K562 (cell line): ENCODE data around the gene RPLP2. TPM values are rescaled to one million over a fixed set of nuclear protein-coding genes. Genes with fewer than 3 reads are reported as not detected.

ENCODE experiments used
- ATAC-seq: fragments of 200-7000 bp; cut with Tn5 transposase; 3 replicates; pipeline ENCODE4 v1.9.1; 2020; ENCODE audit warnings: moderate library complexity
- BruUV-seq: library from RNA; stranded (reverse); fragments of 400-500 nt; replicated peaks from 2 replicates; lab custom pipeline; 2021; lab: Mats Ljungman, UMichigan
- CTCF ChIA-PET: fragments of 300-600 bp; formaldehyde crosslinking; extraction: SDS; loops from one replicate; lab custom pipeline; 2021; ENCODE audit warnings: low intra/inter-chr PET ratio; lab: Yijun Ruan, JAX
- POLR2A ChIA-PET: fragments of 300-600, 350-650 bp; sonication (Branson Sonifier 250); formaldehyde crosslinking; extraction: SDS; loops from one replicate; lab custom pipeline; 2021; ENCODE audit warnings: antibody characterized with exemption, inconsistent platforms; lab: Yijun Ruan, JAX
- DNase-seq, 4 experiments: peaks; one replicate each; pipeline versions ENCODE4 v3.0.0 to v3.0.0-alpha.2; 2011 to 2018; ENCODE audit warnings: low spot score in 3 of 4, mixed read lengths in 3 of 4; ENCODE audit errors: extremely low read depth in 1 of 4
- FAIRE-seq: peaks from 2 replicates; lab custom pipeline; 2011; peaks lifted over from hg19 to GRCh38; lab: Jason Lieb, UNC
- H2AFZ ChIP-seq: 2 replicates; pipeline ENCODE4 v1.6.0; 2011; ENCODE audit warnings: low read depth, low read length, control low read depth, inconsistent platforms
- H3K27ac ChIP-seq: fragments of 200-600 bp; 3 replicates; pipeline ENCODE4 v1.8.0; 2011; ENCODE audit warnings: low read depth, mild to moderate bottlenecking, control low read depth, inconsistent platforms, low read length, moderate library complexity, mixed read lengths; ENCODE audit errors: extremely low read depth
- H3K27me3 ChIP-seq, 2 experiments: fragments of 300-600 bp in 1 of 2; 2 replicates in 1 of 2; 3 replicates in 1 of 2; pipeline versions ENCODE4 v1.6.0 to v1.8.0; 2011; ENCODE audit warnings: inconsistent platforms in 2 of 2, low read length in 2 of 2, mild to moderate bottlenecking in 1 of 2, mixed read lengths in 1 of 2, moderate library complexity in 1 of 2; ENCODE audit not compliant: control insufficient read depth in 2 of 2, insufficient read depth in 2 of 2
- H3K36me3 ChIP-seq: fragments of 300-600 bp; 3 replicates; pipeline ENCODE4 v1.8.0; 2011; ENCODE audit warnings: mild to moderate bottlenecking, low read length, inconsistent platforms; ENCODE audit not compliant: control insufficient read depth, insufficient read depth
- H3K4me1 ChIP-seq, 2 experiments: fragments of 200-600 bp in 1 of 2; replicated peaks in 1 of 2; 2 replicates in 1 of 2; 3 replicates in 1 of 2; pipeline versions ENCODE4 v1.5.1 to v1.8.0; 2011; ENCODE audit warnings: inconsistent platforms in 2 of 2, low read length in 2 of 2, mild to moderate bottlenecking in 1 of 2, mixed read lengths in 1 of 2, moderate library complexity in 1 of 2; ENCODE audit not compliant: control insufficient read depth in 2 of 2, insufficient read depth in 2 of 2
- H3K4me2 ChIP-seq: 2 replicates; pipeline ENCODE4 v1.6.1; 2011; ENCODE audit warnings: low read length, control low read depth, inconsistent platforms, mixed read lengths; ENCODE audit not compliant: insufficient read depth
- H3K4me3 ChIP-seq: fragments of 200-600 bp; sonication (generic), shearing (Covaris generic); 2 replicates; pipeline ENCODE4 v1.5.1; 2016; ENCODE audit warnings: control low read depth, inconsistent platforms
- H3K79me2 ChIP-seq: fragments of 200-600 bp; 3 replicates; pipeline ENCODE4 v1.8.0; 2011; ENCODE audit warnings: low read length, inconsistent platforms; ENCODE audit not compliant: control insufficient read depth, insufficient read depth
- H3K9ac ChIP-seq, 2 experiments: 2 replicates each; pipeline versions ENCODE4 v1.6.0 to v1.6.1; 2011; ENCODE audit warnings: low read depth in 2 of 2, low read length in 2 of 2, control low read depth in 1 of 2, inconsistent platforms in 1 of 2, mild to moderate bottlenecking in 1 of 2, mixed read lengths in 1 of 2; ENCODE audit not compliant: insufficient read depth in 1 of 2
- H3K9me1 ChIP-seq: one replicate; pipeline ENCODE4 v1.6.0; 2011; ENCODE audit warnings: inconsistent platforms, mild to moderate bottlenecking, low read length, moderate library complexity; ENCODE audit not compliant: control insufficient read depth, insufficient read depth
- H3K9me3 ChIP-seq: replicated peaks from 2 replicates; pipeline ENCODE4 v1.5.1; 2011; ENCODE audit warnings: low read depth, low read length, inconsistent platforms; ENCODE audit not compliant: control insufficient read depth, insufficient read depth
- H4K20me1 ChIP-seq: replicated peaks from 2 replicates; pipeline ENCODE4 v1.6.1; 2011; ENCODE audit warnings: low read length, inconsistent platforms, mixed read lengths; ENCODE audit not compliant: control insufficient read depth, insufficient read depth
- KDM5B ChIP-seq: fragments of 200-600 bp; sonication (generic); IDR thresholded peaks from 2 replicates; pipeline ENCODE4 v1.6.1; 2012; ENCODE audit warnings: low read depth, mild to moderate bottlenecking, moderate library complexity, low read length, control low read depth, inconsistent platforms; ENCODE audit not compliant: insufficient replicate concordance
- MCM3 ChIP-seq: fragments of 450-650 bp; IDR thresholded peaks from 2 replicates; pipeline ENCODE4 v1.6.1; 2016
- NFRKB ChIP-seq: fragments of 450-650 bp; IDR thresholded peaks from 2 replicates; pipeline ENCODE4 v1.6.1; 2016; ENCODE audit warnings: low read depth
- POLR2G ChIP-seq: fragments of 200-400 bp; formaldehyde crosslinking; IDR thresholded peaks from 2 replicates; pipeline ENCODE4 v1.6.1; 2017; ENCODE audit warnings: low read depth, mild to moderate bottlenecking, antibody characterized with exemption, low read length, moderate library complexity
- RBFOX2 ChIP-seq: fragments of 200-400 bp; formaldehyde crosslinking; IDR thresholded peaks from 2 replicates; pipeline ENCODE4 v1.6.1; 2017; ENCODE audit warnings: low read depth, mild to moderate bottlenecking, low read length, moderate library complexity
- SMAD2 ChIP-seq: fragments of 150-350 bp; IDR thresholded peaks from 2 replicates; pipeline ENCODE4 v1.6.1; 2014; ENCODE audit warnings: low read depth, mild to moderate bottlenecking, low read length
- TAF15 ChIP-seq: fragments of 200-400 bp; formaldehyde crosslinking; IDR thresholded peaks from 2 replicates; pipeline ENCODE4 v1.6.1; 2017; ENCODE audit warnings: mild to moderate bottlenecking, low read depth, low read length, moderate library complexity
- TAF7 ChIP-seq: fragments of 450-650 bp; IDR thresholded peaks from 2 replicates; pipeline ENCODE4 v1.6.1; 2016; ENCODE audit warnings: missing genetic modification characterization, missing compliant biosample characterization
- WGBS: fragments of 100-300 bp; shearing (Covaris generic); methylation state at CpG from one replicate; pipeline ENCODE4 v1.1.6; 2016; ENCODE audit warnings: low coverage, mixed read lengths; ENCODE audit not compliant: insufficient coverage; ENCODE audit errors: missing lambda C conversion rate; 5-methylcytosine and 5-hydroxymethylcytosine counted together
- in situ Hi-C: fragments of 300-500 bp; cut with MboI; formaldehyde crosslinking; loops from 4 replicates; pipeline ENCODE4 v1.15.0; 2018; ENCODE audit warnings: inconsistent platforms, mixed read lengths
- intact Hi-C: fragments of 100-400 bp; cut with micrococcal nuclease; formaldehyde crosslinking; loops from 2 replicates; pipeline ENCODE4 v1.14.2; 2022
- polyA plus RNA-seq, 8 experiments: library from polyadenylated mRNA; depleted of rRNA in 4 of 8; stranded (reverse) in 5 of 8; unstranded in 3 of 8; fragments of >200 nt; fragmentation: Nextera tagmentation in 2 of 8; fragmentation: Illumina TruSeq in 1 of 8; extraction: Ambion mirVana in 2 of 8; extraction: Trizol in 1 of 8; gene quantifications; 2 replicates each; pipeline versions ENCODE4 v1.2.1 to v1.2.3, GENCODE V29; 2011 to 2014; ENCODE audit warnings: inconsistent platforms in 1 of 8, missing spikeins in 1 of 8
- total RNA-seq, 7 experiments: library from RNA; depleted of rRNA in 6 of 7; stranded (reverse); fragments of >200 nt in 6 of 7; fragmentation: Illumina TruSeq in 2 of 7; extraction: Trizol in 2 of 7; gene quantifications; 2 replicates each; pipeline versions ENCODE4 v1.2.1 to v1.2.3, GENCODE V29; 2011 to 2021; ENCODE audit warnings: low replicate concordance in 1 of 7
- TF ChIP-seq, protein P1 (sequence below): sonication (generic); formaldehyde crosslinking; IDR thresholded peaks from 2 replicates; pipeline ENCODE4 v1.8.1; 2023; ENCODE audit warnings: mild to moderate bottlenecking, missing genetic modification reagents
- TF ChIP-seq, protein P2 (sequence below): fragments of 250-450 bp; sonication (Bioruptor Pico); IDR thresholded peaks from 2 replicates; pipeline ENCODE4 v1.4.0; 2020; ENCODE audit warnings: mild to moderate bottlenecking

The RPLP2 gene
- total and polyA plus RNA-seq, 9 of the 15 experiments (the other 6 are each of a cell fraction or from before 2014, with no cell fraction given), result 528 to 3,807 (median 1,633) TPM

DNA sequence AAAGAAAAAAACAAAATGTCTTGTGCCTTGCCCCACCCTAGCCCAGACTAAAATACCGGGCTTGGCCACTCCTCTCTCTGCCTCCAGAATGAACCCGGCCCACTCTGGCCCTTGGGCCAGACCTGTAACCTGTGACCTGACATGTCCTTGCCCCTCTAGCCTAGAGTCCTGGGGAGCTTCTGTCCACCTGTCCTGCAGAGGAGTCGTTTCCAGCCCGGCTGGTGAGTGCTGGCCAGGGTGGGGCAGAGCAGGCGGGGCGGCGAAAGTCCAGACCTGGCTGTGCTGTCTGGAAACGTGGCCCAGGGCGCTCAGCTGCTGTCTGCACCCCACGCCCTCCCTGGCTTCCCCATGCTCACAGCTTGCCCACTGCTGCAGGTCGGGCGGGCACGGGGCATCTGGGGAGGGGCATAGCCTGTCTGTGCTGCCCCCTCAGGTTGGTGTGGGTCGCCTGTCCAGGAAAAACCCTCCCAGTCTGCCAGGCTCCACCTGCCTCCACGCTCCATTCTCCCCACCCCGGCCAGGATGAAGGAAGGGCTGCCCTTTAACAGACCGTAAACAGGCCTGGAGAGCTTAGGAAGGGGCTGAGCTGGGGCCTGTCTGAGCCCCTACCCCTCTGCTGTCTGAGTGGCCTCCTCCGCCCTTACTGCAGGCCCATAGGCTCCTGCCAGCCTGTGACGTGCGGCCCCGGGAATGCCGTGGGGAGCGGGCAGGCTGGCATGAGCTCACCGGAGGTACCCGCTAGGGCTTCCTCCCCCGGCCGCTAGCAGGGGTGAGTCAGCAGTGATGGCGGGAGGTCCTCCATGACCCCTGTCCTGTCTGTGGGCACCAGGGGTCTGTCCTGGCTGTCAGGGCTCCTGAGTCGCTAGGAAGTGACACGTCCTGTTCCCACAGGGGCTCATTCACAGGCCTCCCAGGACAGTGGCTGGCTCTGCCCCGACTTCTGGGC, 24.9 kb downstream of the RPLP2 start (continued):
- no peak for TF ChIP-seq TAF7 (tag)
- TF ChIP-seq RBFOX2, result peak; percentile 63

DNA sequence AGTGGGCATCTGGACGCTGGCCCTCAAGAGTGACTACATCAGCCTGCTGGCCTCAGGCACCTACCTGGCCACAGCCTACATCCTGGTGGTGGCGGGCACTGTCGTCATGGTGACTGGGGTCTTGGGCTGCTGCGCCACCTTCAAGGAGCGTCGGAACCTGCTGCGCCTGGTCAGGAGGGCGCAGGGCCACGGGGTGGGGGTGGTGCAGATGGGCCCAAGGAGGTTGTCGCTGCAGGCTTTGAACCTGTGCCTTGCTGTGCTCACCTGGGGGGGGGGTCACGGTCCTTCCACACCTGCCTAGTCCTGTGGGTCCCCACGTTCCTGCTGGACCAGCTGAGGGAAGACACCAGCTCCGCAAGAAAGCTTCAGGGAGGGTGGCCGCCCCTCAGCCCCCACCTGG, 26.5 kb downstream of the RPLP2 start:
- peaks cover 73% of the 10 kb centered on the region for H3K79me2 ChIP-seq
- 99% methylated on average over 12 of the region's 14 CpGs for WGBS
- H3K4me1 ChIP-seq, result peaks cover 28 to 89% of the 10 kb centered on the region in 2 experiments; a peak in 4 of 5 replicates
- intact Hi-C loops (no loop called here), in situ Hi-C loops (no loop called here)
- H3K27ac ChIP-seq, result no peak overlapping the region
- no peak overlapping the region for H3K4me2 ChIP-seq
- H3K4me3 ChIP-seq, result no peak overlapping the region
- ATAC-seq, result no peak
- peak overlapping the region in 1 of 2 experiments; percentile 83; a peak in 2 of 4 replicates for H3K9ac ChIP-seq
- no peak overlapping the region for H2AFZ ChIP-seq
- TF ChIP-seq TAF15 (no peak), NFRKB (no peak), MCM3 (no peak), KDM5B (no peak), SMAD2 (no peak), POLR2G (0 out of 2 replicates have a peak, but pooled peaks have one; percentile 48)
- TF ChIP-seq, protein P1, sequence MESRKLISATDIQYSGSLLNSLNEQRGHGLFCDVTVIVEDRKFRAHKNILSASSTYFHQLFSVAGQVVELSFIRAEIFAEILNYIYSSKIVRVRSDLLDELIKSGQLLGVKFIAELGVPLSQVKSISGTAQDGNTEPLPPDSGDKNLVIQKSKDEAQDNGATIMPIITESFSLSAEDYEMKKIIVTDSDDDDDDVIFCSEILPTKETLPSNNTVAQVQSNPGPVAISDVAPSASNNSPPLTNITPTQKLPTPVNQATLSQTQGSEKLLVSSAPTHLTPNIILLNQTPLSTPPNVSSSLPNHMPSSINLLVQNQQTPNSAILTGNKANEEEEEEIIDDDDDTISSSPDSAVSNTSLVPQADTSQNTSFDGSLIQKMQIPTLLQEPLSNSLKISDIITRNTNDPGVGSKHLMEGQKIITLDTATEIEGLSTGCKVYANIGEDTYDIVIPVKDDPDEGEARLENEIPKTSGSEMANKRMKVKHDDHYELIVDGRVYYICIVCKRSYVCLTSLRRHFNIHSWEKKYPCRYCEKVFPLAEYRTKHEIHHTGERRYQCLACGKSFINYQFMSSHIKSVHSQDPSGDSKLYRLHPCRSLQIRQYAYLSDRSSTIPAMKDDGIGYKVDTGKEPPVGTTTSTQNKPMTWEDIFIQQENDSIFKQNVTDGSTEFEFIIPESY, result peak; percentile 71; the same call in 1 of the 2 replicates
- TF ChIP-seq, protein P2, sequence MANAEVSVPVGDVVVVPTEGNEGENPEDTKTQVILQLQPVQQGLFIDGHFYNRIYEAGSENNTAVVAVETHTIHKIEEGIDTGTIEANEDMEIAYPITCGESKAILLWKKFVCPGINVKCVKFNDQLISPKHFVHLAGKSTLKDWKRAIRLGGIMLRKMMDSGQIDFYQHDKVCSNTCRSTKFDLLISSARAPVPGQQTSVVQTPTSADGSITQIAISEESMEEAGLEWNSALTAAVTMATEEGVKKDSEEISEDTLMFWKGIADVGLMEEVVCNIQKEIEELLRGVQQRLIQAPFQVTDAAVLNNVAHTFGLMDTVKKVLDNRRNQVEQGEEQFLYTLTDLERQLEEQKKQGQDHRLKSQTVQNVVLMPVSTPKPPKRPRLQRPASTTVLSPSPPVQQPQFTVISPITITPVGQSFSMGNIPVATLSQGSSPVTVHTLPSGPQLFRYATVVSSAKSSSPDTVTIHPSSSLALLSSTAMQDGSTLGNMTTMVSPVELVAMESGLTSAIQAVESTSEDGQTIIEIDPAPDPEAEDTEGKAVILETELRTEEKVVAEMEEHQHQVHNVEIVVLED (CRISPR knock-in tag), result no peak
- ChIA-PET POLR2A (interaction anchor here (1.3 to 1.6 kb wide), 2 partner anchors 13 to 23 kb away, joined by 3 to 5 read pairs; no protein-coding TSS in a partner anchor), CTCF (no interaction called here)
- no peaks in the 10 kb centered on the region for H3K27me3 ChIP-seq
- peaks cover 6% of the 10 kb centered on the region for H3K9me1 ChIP-seq
- no peak for DNase-seq
- FAIRE-seq, result no peak
- no peaks in the 10 kb centered on the region for H3K9me3 ChIP-seq
- H4K20me1 ChIP-seq, result peaks cover 7% of the 10 kb centered on the region
- peaks cover 64% of the 10 kb centered on the region; the same call in 2 of the 3 replicates for H3K36me3 ChIP-seq
- no TSS peak for BruUV-seq
